GM19324 (cell line): ENCODE measurements around the gene REST.
"Not testable (repeated sequence)": the region's sequence is repeated elsewhere in the genome, so short reads cannot be mapped to it uniquely, and the experiment has no call there.

Experiments
- ATAC-seq: cut with Tn5 transposase; IDR thresholded peaks from one replicate; pipeline ENCODE4 v1.9.1; 2021; ENCODE audit warnings: mild to moderate bottlenecking, moderate library complexity; ENCODE audit not compliant: unreplicated experiment, low FRiP score

Gene REST

DNA sequence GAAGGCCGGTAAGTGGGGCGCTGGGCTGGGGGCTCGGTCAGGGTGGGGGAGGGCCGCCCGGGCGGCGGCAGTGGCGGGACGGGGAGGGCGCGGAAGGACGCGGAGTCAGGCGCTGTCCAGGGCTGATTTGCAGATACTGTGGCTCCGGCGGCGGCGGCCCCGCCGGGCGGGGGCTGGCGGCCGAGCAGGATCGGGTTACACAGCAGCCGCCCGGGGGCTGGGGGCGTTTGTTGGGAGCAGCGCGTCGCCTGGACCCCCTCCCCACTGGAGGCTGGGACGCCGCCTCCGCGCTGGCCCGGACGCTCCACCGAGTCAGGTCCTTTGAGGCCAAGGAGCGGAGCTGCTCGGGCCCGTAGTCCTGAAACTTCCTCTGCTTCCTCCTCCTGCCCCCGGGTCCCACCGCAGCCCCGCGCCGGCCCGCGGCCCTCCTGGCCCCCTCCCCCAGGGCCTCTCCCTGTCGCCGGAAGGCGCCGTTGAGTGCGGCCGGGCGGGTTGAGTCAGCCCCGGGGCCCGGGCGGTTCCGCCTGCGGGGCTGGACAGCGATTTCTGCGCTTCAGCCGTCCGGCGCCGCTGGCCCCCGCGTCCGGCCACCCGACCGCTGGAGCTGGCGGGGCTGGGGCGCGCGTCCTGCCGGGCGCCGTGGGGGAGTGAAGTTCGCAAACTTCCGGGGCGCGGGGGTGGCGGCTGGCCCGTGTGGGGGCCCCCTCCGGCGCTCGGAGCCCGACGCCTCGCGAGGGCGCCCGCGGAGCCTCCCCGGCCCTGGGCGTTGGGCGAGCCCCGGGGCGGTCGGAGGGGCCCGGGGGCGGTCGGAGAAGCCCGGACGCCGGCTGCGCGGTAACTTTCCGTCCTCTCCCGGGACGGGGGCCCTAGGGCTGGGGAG, 746 bp downstream of the REST start:
- ATAC-seq, result peak; percentile 72

DNA sequence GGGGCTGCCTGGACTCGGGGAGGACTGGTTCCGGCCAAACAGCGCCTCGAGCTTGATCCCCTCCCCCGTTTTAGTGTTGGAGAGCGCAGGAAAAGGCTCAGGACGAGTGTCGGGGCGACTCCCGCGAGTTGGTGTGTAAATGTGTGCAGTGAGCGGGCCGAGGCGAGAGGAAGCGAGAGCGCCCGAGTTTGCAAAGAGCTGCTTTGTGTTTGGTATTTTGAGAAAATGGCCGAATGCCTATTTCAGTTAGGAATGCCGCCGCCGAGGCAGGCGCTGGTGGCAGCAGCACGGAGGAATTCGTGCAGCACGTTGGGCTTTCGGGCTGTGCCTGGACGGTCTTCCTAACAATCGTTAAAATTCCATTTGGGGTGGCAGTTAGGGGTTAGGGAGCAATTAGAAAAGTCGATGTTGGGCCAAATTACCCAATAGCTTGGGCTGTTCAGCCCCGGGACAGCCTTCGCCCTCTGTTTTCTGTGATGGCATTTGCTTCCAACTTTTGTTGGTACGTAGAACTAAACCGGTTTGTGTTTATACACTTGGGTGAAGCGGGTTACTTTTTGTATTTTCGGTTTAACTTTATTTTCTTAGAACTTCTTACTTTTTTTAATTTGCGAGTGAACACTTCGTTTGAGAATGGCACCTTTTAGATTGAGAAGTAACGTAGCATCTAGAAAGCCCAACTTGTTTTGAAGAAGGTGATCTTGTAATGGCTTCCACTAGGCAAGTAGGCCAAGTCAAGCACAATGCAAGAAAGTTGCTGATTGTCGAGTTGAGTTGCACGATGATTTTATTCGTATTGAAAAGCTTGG, 1.6 kb downstream of the REST start:
- ATAC-seq, result peak; percentile 27

DNA sequence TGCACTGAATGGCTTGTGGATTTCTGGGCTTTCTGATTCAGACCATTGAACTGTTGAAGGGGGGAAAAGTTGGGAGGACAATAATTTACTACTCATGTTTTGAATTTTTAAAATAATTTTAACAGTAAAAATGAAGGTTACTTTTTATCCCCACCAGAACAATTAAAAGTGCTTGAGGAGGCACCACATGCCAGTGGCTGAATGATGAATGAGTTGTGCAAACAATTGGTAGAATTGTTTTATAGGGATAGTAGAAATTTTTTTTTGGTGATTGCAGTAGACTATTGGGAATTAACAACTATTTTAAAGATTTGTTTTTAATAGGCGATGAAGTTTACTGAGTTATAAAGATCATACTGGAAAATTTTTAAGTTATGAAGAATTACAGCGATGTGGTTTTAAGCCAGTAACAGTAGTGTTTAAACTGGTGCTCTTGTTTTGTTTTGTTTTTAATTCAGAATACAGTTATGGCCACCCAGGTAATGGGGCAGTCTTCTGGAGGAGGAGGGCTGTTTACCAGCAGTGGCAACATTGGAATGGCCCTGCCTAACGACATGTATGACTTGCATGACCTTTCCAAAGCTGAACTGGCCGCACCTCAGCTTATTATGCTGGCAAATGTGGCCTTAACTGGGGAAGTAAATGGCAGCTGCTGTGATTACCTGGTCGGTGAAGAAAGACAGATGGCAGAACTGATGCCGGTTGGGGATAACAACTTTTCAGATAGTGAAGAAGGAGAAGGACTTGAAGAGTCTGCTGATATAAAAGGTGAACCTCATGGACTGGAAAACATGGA, 2.7 kb downstream of the REST start:
- ATAC-seq, result no peak

DNA sequence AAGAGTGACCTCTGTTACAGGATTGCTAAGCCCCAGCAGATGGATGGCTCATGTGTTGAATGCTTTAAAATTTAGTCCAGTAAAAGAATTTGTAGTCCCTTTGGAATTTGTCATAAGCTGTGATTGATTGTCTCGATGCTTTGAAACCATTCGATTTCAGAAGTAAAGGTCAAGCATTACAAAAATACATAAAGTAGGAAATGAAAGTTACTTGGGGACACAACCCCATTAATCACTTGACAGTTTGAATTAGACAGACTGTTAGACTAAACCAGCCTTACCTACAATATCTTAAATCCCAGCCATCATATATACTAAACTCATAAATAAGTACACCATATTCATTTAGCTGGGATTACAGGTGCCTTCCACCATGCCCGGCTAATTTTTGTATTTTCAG, 6.6 kb downstream of the REST start:
- ATAC-seq, result no peak

DNA sequence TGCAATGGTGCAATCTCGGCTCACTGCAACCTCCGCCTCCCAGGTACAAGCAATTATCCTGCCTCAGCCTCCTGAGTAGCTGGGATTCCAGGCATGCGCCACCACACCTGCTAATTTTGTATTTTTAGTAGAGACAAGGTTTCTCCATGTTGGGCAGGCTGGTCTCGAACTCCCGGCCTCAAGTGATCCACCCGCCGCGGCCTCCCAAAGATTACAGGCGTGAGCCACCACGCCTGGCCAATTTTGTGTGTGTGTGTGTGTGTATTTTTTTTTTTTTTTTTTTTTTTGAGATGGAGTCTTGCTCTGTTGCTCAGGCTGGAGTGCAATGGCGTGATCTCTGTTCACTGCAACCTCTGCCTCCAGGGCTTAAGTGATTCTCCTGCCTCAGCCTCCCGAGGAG, 7.3 kb downstream of the REST start:
- ATAC-seq, result not testable (repeated sequence)

DNA sequence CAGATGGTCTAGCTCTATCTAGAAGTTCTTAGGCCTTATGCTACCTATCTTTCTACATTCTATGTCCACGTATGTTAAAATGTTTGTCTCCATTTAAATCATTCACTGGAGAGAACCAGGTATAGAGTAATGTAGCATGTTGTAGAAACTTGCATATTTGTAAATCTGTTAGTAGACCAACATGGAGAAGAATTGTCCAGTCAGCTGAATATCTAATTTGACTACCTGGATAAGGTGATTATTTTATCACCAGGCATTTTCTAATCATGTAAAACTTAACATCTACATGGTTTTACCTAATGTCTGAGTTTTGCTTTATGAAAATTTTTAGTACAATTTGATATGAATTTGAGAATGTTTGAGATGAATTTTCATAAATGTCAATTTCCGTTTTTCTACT, 19.5 kb downstream of the REST start:
- ATAC-seq, result no peak

DNA sequence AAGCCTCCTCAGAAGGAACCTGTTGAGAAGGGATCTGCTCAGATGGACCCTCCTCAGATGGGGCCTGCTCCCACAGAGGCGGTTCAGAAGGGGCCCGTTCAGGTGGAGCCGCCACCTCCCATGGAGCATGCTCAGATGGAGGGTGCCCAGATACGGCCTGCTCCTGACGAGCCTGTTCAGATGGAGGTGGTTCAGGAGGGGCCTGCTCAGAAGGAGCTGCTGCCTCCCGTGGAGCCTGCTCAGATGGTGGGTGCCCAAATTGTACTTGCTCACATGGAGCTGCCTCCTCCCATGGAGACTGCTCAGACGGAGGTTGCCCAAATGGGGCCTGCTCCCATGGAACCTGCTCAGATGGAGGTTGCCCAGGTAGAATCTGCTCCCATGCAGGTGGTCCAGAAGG, 22.9 kb downstream of the REST start:
- no peak for ATAC-seq

DNA sequence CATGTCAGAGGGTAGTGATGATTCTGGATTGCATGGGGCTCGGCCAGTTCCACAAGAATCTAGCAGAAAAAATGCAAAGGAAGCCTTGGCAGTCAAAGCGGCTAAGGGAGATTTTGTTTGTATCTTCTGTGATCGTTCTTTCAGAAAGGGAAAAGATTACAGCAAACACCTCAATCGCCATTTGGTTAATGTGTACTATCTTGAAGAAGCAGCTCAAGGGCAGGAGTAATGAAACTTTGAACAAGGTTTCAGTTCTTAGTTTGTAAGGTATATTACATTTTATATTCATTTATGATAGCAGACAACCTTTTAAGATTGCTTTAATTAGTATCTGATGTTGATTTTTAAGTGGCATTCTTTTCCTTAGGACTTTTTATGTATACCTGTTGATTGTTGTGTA, 24.2 kb downstream of the REST start:
- ATAC-seq, result no peak

DNA sequence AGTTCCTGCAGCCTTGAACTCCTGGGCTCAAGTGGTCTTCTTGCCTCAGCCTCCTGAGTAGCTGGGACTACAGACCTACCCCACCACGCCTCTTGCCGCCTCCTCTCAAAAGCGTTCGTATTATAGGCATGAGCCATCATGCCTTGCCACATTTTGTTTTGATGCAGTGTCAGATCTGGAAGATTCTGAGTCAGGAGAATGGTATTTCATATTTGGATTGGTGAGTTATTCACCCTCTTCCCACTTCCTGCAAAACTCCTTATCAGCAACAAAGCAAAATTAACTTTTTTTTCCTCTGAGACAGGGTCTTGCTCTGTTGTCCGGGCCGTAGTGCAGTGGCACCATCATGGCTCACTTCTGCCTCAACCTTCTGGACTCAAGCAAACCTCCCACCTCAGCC, 29.6 kb downstream of the REST start:
- ATAC-seq, result no peak

DNA sequence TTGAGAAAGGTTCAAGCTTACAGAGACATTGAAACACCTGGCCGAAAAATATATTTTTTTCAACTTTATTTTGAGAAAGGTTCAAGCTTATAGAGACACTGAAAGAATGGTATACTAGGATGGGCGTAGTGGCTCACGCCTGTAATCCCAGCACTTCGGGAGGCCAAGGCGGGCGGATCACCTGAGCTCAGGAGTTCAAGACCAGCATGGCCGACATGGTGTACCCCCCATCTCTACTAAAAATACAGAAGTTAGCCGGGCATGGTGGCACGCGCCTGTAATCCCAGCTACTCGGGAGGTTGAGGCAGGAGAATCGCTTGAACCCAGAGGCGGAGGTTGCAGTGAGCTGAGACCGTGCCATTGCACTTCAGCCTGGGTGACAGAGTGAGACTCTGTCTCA, 32.1 kb downstream of the REST start:
- ATAC-seq, result not testable (repeated sequence)

DNA sequence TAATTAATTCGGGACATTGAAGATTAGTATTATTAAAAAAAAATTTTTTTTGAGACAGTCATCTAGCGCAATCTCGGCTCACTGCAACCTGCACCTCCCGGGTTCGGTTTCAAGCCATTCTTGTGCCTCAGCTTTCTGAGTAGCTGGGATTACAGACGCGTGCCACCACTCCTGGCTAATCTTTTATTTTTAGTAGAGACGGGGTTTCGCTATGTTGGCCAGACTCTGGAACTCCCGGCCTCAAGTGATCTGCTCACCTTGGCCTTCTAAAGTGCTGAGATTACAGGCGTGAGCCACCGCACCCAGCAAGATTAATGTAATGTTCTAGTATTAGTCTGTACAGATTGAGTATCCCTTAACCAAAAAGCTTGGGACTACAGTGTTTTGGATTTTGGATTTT, 32.7 kb downstream of the REST start:
- no peak for ATAC-seq

DNA sequence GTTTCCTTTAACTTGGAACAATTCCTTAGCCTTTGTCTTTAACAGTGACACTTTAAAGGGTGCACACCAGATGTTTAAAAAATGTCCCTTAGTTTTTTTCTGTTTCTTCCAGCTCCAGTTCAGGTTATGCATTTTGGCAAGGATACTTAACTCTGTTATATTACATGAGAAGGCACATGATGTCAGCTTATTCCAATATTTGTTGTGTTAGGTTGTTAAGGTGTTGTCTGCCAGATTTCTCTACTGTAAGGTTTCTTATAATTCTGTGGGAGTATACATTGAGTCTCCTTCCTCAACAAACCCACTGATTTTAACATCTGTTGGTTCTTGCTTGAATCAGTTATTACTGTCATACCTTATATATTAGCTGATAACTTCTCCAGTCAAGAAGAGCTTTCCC, 33.3 kb downstream of the REST start:
- ATAC-seq, result no peak

DNA sequence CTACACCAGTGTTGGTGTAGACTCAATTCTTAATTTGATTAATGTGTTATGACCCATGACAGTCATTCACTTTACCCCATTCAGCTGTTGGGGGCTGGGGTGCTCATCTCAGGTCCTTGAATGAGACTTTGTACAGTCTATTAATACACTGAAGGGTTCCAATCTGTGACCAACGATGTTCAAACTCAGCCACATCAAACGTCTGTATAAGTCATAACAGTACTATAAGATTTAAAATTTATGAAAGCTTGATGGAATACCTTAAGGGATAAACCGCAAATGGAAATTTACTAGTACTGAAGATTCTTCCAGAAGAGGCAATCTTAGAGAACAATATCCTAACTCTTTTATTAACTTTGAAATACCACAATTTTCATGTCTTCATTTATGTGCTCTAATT, 33.7 kb downstream of the REST start:
- no peak for ATAC-seq

DNA sequence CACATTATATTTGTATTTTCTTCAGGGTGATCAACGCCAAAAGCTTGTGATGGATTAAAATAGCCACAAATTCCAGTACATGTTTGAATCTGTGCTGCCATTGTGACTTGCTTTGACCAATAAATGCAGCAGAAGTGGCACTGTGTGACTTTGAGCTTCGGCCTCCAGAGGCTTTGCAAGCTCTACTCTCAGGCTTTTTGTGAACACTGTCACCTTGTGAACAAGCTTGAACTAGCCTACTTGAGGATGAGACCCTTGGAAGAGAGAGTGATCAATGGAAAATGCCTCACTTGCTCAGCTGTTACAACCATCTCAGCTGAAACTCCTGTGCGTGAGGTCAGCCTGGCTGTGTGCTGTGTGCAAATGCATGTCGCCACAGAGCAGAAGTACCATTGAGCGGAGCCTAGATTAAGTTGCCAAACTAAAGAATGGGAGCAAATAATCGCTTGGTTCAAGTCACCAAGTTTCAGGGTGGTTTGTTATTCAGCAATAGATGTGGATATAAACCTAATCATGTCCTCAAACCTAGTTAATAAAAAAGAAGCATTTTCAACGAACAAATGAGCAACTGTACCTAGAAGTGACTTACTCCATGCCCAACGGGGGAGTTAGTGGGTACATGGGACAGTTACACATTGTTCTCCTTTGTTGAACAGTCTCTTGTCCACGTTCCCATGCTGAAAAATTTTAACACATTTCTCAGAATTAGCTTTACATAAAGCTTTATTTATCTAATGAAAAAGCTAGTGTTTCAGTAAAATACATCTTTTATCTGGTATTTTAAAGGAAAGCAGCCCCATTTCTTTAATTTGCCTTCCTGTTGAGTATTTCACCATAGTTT, 46.2 kb downstream of the REST start:
- ATAC-seq, result no peak

DNA sequence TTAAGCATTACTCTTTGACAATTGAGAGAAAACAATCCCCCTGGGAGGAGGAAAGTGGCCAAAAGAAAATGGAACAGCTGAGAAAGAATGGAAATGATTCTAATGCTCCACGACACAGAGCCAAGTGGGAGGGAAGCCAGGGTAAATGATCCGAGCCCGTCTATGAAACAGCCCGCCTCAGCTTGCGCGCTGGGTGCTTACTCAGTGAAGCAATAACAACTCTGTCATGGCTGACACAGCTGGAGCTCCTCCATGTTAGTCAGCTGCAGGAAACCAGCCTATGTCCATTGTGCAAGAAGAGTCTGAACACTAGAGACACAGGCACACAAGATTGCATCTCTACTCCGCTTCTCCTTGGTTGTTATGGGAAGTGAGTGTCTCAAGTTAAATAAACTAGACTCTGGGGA, 50.4 kb downstream of the REST start:
- no peak for ATAC-seq

DNA sequence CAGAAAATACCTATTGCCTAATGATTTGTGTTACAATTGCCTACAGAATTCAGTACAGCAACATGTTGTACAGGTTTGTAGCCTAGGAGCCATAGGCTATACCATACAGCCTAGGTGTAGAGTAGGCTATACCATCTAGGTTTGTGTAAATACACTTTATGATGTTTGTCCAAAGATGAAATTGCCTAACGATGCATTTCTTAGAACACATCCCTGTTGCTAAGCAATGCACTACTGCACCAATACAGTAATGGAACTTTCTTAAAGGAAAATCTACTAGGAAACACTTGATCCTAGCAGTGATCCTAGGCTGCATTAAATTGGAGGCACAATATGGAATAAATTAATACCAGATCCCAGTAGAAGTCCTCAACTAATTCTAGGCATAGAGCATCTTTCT, 51.4 kb downstream of the REST start:
- ATAC-seq, result no peak

DNA sequence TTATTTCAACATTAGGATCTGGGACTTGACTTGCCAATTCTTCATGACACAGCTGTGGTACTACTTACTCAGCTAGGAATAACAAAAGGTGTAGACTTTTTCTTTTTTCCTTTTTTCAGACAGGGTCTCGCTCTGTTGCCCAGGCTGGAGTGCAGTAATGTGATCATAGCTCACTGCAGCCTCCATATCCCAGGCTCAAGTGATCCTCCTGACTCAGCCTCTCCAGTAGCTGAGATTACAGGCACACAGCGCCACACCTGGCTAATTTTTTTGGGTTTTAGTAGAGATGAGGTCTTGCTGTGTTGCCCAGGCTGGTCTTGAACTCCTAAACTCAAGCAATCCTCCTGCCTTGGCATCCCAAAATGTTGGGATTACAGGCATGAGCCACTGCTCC, 53.4 kb downstream of the REST start:
- ATAC-seq, result no peak

DNA sequence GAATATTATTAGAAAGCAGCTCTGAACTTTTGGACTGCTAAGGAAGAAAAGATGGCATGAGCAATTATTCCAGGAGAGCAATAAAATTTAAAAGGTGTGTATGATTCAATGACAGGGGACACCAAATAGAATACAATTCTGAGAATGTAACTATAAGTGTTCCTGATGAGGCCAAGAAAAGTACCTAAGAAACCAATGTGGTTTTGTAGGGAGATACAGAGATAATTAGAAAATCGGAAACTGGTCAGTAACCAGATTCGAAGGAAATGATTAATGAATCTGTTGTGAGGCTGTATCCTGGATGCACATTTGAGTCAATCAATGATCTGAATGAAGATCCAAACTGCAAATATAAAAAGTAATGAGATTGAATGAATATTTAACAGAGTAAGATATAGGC, 63.7 kb downstream of the REST start:
- ATAC-seq, result no peak

DNA sequence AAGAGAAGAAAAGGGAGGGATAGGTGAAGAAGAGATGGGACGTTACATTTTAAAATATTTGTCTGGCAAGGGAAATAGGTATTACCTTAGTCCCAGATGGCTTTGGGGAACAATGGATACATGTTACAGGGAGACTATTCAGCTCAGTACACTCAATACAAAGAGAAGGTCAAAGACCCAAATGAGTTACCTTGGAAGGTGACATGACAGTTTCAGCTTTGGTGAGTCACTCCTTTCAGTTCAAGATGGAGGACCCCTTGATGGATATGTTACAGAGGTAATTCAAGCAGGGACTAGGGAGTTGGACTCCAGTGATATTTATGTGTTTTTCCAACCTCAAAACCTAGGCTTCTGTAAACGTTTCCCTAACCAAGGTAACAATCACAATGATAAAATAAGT, 64.7 kb downstream of the REST start:
- no peak for ATAC-seq

DNA sequence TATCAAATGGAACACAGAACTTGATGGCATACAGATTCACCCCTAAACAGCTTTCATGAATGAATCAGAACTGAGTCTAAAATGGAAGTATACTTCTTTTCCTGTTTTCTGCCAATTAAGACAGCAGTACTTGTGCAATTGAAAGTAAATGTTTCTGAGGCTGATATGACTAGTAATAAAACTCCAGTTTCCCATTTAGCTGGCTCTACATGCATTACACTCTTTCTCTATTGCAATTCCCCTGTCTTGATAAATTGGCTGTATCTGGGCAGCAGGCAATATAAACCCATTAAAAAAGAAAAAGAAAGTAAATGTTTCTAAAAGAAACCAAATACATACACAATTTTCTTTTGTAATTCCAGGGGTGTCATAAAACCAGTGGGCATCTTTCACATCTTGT, 65.1 kb downstream of the REST start:
- no peak for ATAC-seq
